ENCODE measurements around the gene CTNNBL1. TPM values are rescaled to one million over a fixed set of nuclear protein-coding genes. Genes with fewer than 3 reads are reported as not detected.

The CTNNBL1 gene
- total and polyA plus RNA-seq, 8 donors = 14.8 to 34.9 (median 21.3) TPM

GRCh38 chr20:37686762-37687477 is 6.9 kb upstream of the CTNNBL1 start:
- DNase-seq = no peak
- 82 to 85% methylated on average over 2 of the region's 2 CpGs for WGBS, 2 donors
- no peak for TF ChIP-seq CTCF (IDR thresholded peaks at IDR 0.05)
- intact Hi-C loops (cut with DNase I) = no loop called here
- Histone ChIP-seq H3K4me1 (no peaks in the 10 kb centered on the region), H3K27ac (no peak overlapping the region), H3K4me3 (no peak overlapping the region), H3K36me3 (no peaks in the 10 kb centered on the region), H3K27me3 (no peaks in the 10 kb centered on the region), H3K9me3 (no peaks in the 10 kb centered on the region)
- FAIRE-seq = no peak
- ATAC-seq = no peak

GRCh38 chr20:37687478-37687805 is 6.4 kb upstream of the CTNNBL1 start:
- intact Hi-C loops (cut with DNase I) = no loop called here
- FAIRE-seq = no peak

GRCh38 chr20:37688093-37688492 is 5.7 kb upstream of the CTNNBL1 start:
- H3K4me1 ChIP-seq = no peaks in the 10 kb centered on the region
- TF ChIP-seq CTCF (IDR thresholded peaks at IDR 0.05) = no peak
- ATAC-seq (no peak), FAIRE-seq (no peak), DNase-seq (no peak)
- no peak overlapping the region for H3K27ac ChIP-seq
- H3K4me3 ChIP-seq = no peak overlapping the region
- no peaks in the 10 kb centered on the region for H3K27me3 ChIP-seq
- no peaks in the 10 kb centered on the region for H3K9me3 ChIP-seq
- 51 to 53% methylated on average over 4 of the region's 4 CpGs for WGBS, 2 donors
- intact Hi-C loops (cut with DNase I) = no loop called here
- H3K36me3 ChIP-seq = no peaks in the 10 kb centered on the region

More at GRCh38 chr20:37687478-37687805, 6.4 kb upstream of the CTNNBL1 start:
- DNase-seq (no peak), ATAC-seq (no peak)
- WGBS, 2 donors = 49 to 65% methylated on average over 3 of the region's 3 CpGs
- Histone ChIP-seq H3K9me3 (no peaks in the 10 kb centered on the region), H3K27me3 (no peaks in the 10 kb centered on the region), H3K27ac (no peak overlapping the region), H3K4me3 (no peak overlapping the region), H3K4me1 (no peaks in the 10 kb centered on the region), H3K36me3 (no peaks in the 10 kb centered on the region)
- TF ChIP-seq CTCF (IDR thresholded peaks at IDR 0.05) = no peak

- ATAC-seq (no peak), FAIRE-seq (no peak), DNase-seq (no peak)
- no peaks in the 10 kb centered on the region for H3K27me3 ChIP-seq
- intact Hi-C loops (cut with DNase I) = no loop called here
- no peak overlapping the region for H3K4me3 ChIP-seq
- 49 to 65% methylated on average over 5 of the region's 5 CpGs for WGBS, 2 donors
- no peaks in the 10 kb centered on the region for H3K9me3 ChIP-seq
- H3K4me1 ChIP-seq = peaks cover 8 to 13% (median 11%) of the 10 kb centered on the region in 3 donors
- no peaks in the 10 kb centered on the region for H3K36me3 ChIP-seq
- no peak overlapping the region for H3K27ac ChIP-seq
- no peak for TF ChIP-seq CTCF (IDR thresholded peaks at IDR 0.05)
These were observed 3.0 kb upstream of the CTNNBL1 start for GRCh38 chr20:37690626-37691369.
